LNCAP (cell line): Measurements from ENCODE around the gene DDI2.

Source experiments
- TF ChIP-seq, protein P1 (sequence below): fragments of 450-650 bp; IDR thresholded peaks from 2 replicates; pipeline ENCODE4 v1.5.1; 2017; ENCODE audit warnings: mild to moderate bottlenecking

Gene DDI2

GRCh38 chr1:15657021-15657420 is 39.8 kb downstream of the DDI2 start:
- TF ChIP-seq, protein P1, sequence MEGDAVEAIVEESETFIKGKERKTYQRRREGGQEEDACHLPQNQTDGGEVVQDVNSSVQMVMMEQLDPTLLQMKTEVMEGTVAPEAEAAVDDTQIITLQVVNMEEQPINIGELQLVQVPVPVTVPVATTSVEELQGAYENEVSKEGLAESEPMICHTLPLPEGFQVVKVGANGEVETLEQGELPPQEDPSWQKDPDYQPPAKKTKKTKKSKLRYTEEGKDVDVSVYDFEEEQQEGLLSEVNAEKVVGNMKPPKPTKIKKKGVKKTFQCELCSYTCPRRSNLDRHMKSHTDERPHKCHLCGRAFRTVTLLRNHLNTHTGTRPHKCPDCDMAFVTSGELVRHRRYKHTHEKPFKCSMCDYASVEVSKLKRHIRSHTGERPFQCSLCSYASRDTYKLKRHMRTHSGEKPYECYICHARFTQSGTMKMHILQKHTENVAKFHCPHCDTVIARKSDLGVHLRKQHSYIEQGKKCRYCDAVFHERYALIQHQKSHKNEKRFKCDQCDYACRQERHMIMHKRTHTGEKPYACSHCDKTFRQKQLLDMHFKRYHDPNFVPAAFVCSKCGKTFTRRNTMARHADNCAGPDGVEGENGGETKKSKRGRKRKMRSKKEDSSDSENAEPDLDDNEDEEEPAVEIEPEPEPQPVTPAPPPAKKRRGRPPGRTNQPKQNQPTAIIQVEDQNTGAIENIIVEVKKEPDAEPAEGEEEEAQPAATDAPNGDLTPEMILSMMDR: no peak

GRCh38 chr1:15660151-15660550 is 42.9 kb downstream of the DDI2 start:
- TF ChIP-seq, protein P1: no peak

GRCh38 chr1:15662477-15662876 is 45.2 kb downstream of the DDI2 start:
- TF ChIP-seq, protein P1: no peak

DNA sequence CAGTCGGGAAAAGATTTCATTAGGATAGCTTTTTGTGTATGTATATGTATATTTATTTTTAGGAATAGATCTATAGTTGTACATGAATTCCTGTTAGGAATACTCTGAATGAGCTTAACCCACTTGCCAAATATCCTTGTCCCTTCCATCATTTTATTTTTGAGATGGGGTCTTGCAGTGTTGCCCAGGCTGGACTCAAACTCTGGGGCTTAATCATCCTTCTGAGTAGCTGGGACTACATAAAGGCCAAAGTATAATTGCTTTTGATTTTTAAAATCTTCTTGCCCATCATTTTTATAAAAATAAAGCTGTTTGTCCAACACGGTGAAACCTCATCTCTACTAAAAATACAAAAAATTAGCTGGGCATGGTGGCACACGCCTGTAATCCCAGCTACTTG is 46.7 kb downstream of the DDI2 start:
- TF ChIP-seq, protein P1: no peak

DNA sequence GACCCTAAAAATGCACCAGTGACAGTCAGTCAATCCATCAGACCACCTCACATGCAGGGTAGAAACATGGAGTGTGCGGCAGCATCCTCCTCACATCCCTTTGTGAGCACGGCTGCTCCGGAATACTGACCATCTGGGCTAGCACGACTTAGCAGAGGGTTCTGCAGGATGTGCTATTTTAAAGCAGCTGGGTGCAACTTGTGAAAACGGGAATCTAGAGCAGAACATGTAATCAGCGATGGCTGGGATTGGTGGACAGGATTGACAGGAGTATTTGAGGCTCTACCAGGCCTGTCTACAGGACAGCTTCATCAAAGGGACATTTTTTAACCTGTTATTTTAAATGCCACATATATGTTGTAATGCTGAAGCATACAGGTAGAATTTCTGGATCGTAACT is 50.1 kb downstream of the DDI2 start:
- TF ChIP-seq, protein P1: no peak

- TF ChIP-seq, protein P1: no peak
Observed at GRCh38 chr1:15668089-15668754, 51.0 kb downstream of the DDI2 start.

GRCh38 chr1:15669074-15669473 is 51.8 kb downstream of the DDI2 start:
- TF ChIP-seq, protein P1: no peak

- TF ChIP-seq, protein P1: no peak
Observed at GRCh38 chr1:15669864-15670263, 52.6 kb downstream of the DDI2 start.
